ENCODE results near the gene CS. TPM values are rescaled to one million over a fixed set of nuclear protein-coding genes. Genes with fewer than 3 reads are reported as not detected.

CS gene
- total RNA-seq, 1 donor from 2014 or later, result 302 TPM

DNA sequence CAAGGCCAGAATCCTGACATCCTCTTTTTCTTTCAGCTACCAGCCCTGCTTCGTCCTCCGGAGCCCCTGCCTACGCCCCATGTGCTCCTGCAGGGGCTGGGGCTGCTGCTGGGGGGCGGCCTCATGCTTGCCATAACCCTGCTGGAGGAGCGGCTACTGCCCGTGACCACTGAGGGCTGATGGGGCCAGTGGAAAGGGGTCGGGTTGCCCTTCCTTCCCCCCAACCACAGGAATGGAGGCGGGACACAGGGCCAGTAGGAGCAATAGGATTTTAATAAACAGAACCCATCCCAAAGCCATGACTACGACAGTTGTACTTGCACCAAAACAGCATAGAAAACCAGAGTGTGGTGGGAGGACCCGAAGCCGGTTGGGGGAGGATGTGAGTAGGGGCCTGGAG lies 62.6 kb downstream of the CS start:
- Mint-ChIP-seq H3K36me3 (ENCODE audit: low read depth) (peaks cover 12% of the 10 kb centered on the region), H3K9me3 (no peaks in the 10 kb centered on the region), H3K4me3 (no peak overlapping the region), H3K27ac (ENCODE audit: unreplicated experiment) (no peak overlapping the region), H3K27me3 (ENCODE audit: low read depth) (no peaks in the 10 kb centered on the region), H3K4me1 (peaks cover 16% of the 10 kb centered on the region)
- no peak for DNase-seq (ENCODE audit: low read depth, low spot score)
- TF ChIP-seq, protein P1, sequence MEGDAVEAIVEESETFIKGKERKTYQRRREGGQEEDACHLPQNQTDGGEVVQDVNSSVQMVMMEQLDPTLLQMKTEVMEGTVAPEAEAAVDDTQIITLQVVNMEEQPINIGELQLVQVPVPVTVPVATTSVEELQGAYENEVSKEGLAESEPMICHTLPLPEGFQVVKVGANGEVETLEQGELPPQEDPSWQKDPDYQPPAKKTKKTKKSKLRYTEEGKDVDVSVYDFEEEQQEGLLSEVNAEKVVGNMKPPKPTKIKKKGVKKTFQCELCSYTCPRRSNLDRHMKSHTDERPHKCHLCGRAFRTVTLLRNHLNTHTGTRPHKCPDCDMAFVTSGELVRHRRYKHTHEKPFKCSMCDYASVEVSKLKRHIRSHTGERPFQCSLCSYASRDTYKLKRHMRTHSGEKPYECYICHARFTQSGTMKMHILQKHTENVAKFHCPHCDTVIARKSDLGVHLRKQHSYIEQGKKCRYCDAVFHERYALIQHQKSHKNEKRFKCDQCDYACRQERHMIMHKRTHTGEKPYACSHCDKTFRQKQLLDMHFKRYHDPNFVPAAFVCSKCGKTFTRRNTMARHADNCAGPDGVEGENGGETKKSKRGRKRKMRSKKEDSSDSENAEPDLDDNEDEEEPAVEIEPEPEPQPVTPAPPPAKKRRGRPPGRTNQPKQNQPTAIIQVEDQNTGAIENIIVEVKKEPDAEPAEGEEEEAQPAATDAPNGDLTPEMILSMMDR (conservative IDR thresholded peaks at IDR 0.05), result no peak

DNA sequence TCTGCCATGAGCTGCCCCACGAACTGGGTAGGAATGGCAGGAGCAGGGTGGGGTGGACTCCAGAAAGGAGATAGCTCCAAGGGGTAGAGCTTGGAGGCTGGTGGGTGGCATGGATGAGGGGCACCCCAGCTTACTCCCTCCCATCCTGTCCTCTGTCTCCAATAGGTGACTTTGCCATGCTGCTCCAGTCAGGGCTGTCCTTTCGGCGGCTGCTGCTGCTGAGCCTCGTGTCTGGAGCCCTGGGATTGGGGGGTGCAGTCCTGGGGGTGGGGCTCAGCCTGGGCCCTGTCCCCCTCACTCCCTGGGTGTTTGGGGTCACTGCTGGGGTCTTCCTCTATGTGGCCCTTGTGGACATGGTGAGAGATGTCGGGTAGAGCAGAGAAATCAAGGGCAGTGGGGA lies 63.1 kb downstream of the CS start:
- TF ChIP-seq, protein P1 (conservative IDR thresholded peaks at IDR 0.05), result no peak
- no peak overlapping the region for H3K4me3 Mint-ChIP-seq
- peaks cover 12% of the 10 kb centered on the region for H3K4me1 Mint-ChIP-seq
- peaks cover 10% of the 10 kb centered on the region for H3K36me3 Mint-ChIP-seq (ENCODE audit: low read depth)
- H3K27ac Mint-ChIP-seq (ENCODE audit: unreplicated experiment), result no peak overlapping the region
- H3K9me3 Mint-ChIP-seq, result no peaks in the 10 kb centered on the region
- no peaks in the 10 kb centered on the region for H3K27me3 Mint-ChIP-seq (ENCODE audit: low read depth)
- no peak for DNase-seq (ENCODE audit: low read depth, low spot score)

DNA sequence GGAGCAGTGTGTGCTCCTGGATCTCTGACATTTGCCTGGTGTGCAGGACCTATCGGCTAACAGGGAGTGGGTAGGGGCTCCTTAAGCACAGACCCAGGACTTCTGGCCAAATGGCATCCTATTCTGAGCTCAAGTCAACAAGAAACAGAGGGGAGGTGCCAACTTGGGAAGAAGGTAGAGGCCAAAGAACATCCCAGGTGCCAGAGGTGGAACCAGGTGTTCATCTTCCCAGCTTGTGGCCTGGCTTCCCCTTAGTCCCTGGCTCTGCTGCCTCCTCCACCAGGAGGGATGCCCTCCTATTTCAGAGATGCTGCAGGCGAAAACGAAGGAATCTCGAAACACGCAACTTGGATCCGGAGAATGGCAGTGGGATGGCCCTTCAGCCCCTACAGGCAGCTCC lies 64.0 kb downstream of the CS start:
- no peaks in the 10 kb centered on the region for H3K9me3 Mint-ChIP-seq
- TF ChIP-seq, protein P1 (conservative IDR thresholded peaks at IDR 0.05), result no peak
- no peak overlapping the region for H3K4me3 Mint-ChIP-seq
- peaks cover 2% of the 10 kb centered on the region for H3K36me3 Mint-ChIP-seq (ENCODE audit: low read depth)
- DNase-seq (ENCODE audit: low read depth, low spot score), result no peak
- no peak overlapping the region for H3K27ac Mint-ChIP-seq (ENCODE audit: unreplicated experiment)
- no peaks in the 10 kb centered on the region for H3K27me3 Mint-ChIP-seq (ENCODE audit: low read depth)
- peaks cover 4% of the 10 kb centered on the region for H3K4me1 Mint-ChIP-seq

DNA sequence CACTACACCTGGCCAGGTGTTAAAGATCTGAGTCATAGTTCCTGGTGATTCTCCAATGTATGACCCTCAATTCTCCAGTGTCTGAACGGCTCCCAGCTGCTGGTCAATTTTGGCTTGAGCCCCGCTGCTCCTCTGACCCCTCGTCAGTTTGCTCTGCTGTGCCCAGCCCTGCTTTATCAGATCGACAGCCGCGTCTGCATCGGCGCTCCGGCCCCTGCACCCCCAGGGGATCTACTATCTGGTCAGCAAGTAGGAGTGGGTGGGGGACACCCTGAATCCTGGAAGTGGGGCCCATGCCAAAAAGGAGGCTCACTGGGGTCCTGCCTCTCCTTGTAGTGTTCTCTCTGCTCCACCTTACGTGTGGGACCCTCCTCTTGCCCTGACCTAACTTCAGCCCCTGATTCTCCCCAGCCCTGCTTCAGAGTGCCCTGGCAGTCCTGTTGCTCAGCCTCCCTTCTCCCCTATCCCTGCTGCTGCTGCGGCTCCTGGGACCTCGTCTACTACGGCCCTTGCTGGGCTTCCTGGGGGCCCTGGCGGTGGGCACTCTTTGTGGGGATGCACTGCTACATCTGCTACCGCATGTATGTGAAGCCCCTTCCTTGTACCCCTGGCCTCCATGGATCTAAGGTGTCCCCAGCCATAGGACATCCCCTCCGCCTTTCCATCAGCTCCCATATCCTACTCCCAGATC lies 65.2 kb downstream of the CS start:
- Mint-ChIP-seq H3K4me3 (peak overlapping the region; percentile 32), H3K36me3 (ENCODE audit: low read depth) (no peaks in the 10 kb centered on the region), H3K4me1 (no peaks in the 10 kb centered on the region), H3K9me3 (no peaks in the 10 kb centered on the region), H3K27ac (ENCODE audit: unreplicated experiment) (peak overlapping the region; percentile 65), H3K27me3 (ENCODE audit: low read depth) (no peaks in the 10 kb centered on the region)
- TF ChIP-seq, protein P1 (conservative IDR thresholded peaks at IDR 0.05), result no peak
- no peak for DNase-seq (ENCODE audit: low read depth, low spot score)

DNA sequence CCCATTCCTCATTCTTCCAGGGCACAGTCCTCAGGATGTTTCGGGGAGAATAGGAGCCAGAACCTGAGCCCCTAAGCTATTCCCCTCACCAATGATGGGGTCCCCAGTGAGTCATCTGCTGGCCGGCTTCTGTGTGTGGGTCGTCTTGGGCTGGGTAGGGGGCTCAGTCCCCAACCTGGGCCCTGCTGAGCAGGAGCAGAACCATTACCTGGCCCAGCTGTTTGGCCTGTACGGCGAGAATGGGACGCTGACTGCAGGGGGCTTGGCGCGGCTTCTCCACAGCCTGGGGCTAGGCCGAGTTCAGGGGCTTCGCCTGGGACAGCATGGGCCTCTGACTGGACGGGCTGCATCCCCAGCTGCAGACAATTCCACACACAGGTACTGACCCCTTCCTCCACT lies 68.9 kb downstream of the CS start:
- H3K4me1 Mint-ChIP-seq, result no peaks in the 10 kb centered on the region
- TF ChIP-seq, protein P1 (conservative IDR thresholded peaks at IDR 0.05), result no peak
- no peak for DNase-seq (ENCODE audit: low read depth, low spot score)
- no peak overlapping the region for H3K27ac Mint-ChIP-seq (ENCODE audit: unreplicated experiment)
- no peaks in the 10 kb centered on the region for H3K27me3 Mint-ChIP-seq (ENCODE audit: low read depth)
- H3K36me3 Mint-ChIP-seq (ENCODE audit: low read depth), result no peaks in the 10 kb centered on the region
- H3K9me3 Mint-ChIP-seq, result no peaks in the 10 kb centered on the region
- no peak overlapping the region for H3K4me3 Mint-ChIP-seq

Data from neural crest cell (in vitro differentiated cells).